ENCODE results near the gene PBX1. TPM values are rescaled to one million over a fixed set of nuclear protein-coding genes. Genes with fewer than 3 reads are reported as not detected.

The PBX1 gene
- total and polyA plus RNA-seq, 2 of the 4 experiments (the other 2 are of a cell fraction) = 13.9 to 17.9 TPM

- Histone ChIP-seq H3K9me3 (ENCODE audit: control insufficient read depth, insufficient read depth, low read length) (no peaks in the 10 kb centered on the region), H4K20me1 (ENCODE audit: insufficient read depth, low read length) (no peaks in the 10 kb centered on the region), H3K18ac (ENCODE audit: low read depth, low read length) (no peak overlapping the region), H2BK120ac (ENCODE audit: low read depth, low read length) (peak overlapping the region; percentile 54), H3K27me3 (ENCODE audit: control insufficient read depth, insufficient read depth, low read length) (no peaks in the 10 kb centered on the region), H3K4me1 (ENCODE audit: control insufficient read depth, insufficient read depth, low read length) (peaks cover 30% of the 10 kb centered on the region), H3K14ac (replicated peaks; ENCODE audit: low read depth, low read length) (no peak overlapping the region), H3K9ac (ENCODE audit: low read depth, low read length) (no peak overlapping the region), H3K56ac (ENCODE audit: extremely low read depth, insufficient read depth, low read length) (no peak overlapping the region), H3K27ac (ENCODE audit: insufficient read depth, low read length) (no peak overlapping the region), H3K23ac (ENCODE audit: low read depth, low read length) (no peak overlapping the region), H2BK20ac (ENCODE audit: low read depth, low read length) (peak overlapping the region; percentile 30; the same call in 1 of the 2 replicates), H3K4me2 (ENCODE audit: low read depth, low read length) (no peak overlapping the region), H3K9me1 (ENCODE audit: insufficient read depth, low read length) (peaks cover 16% of the 10 kb centered on the region), H3K79me1 (ENCODE audit: low read depth in 1 of 2, low read length in 2 of 2) (peaks cover 5 to 10% of the 10 kb centered on the region in 2 experiments; a peak in 3 of 4 replicates), H2AK5ac (ENCODE audit: low read depth, low read length) (peak overlapping the region; percentile 35; the same call in 1 of the 2 replicates), H4K5ac (ENCODE audit: low read depth, low read length) (no peak overlapping the region; the same call in 1 of the 2 replicates), H2AFZ (replicated peaks; ENCODE audit: low read length, poor library complexity) (no peak overlapping the region), H4K8ac (ENCODE audit: low read depth in 2 of 2, low read length in 2 of 2) (no peak overlapping the region; a peak in 1 of 4 replicates), H2BK15ac (ENCODE audit: low read depth, low read length) (peak overlapping the region; percentile 42; the same call in 2 of the 3 replicates), H3K4ac (ENCODE audit: low read depth, low read length) (peak overlapping the region; percentile 33), H3K4me3 (ENCODE audit: insufficient read depth, low read depth, low read length) (no peak overlapping the region), H2BK5ac (ENCODE audit: low read depth, low read length, poor library complexity, severe bottlenecking) (no peak overlapping the region), H3K36me3 (ENCODE audit: control insufficient read depth, insufficient read depth, low read length) (no peaks in the 10 kb centered on the region), H2AK9ac (replicated peaks; ENCODE audit: low read depth, low read length, poor library complexity) (no peak overlapping the region), H4K91ac (ENCODE audit: insufficient read depth, low read depth, low read length) (peak overlapping the region; percentile 63; the same call in 1 of the 2 replicates)
- ATAC-seq (ENCODE audit: low read depth) (no peak), DNase-seq (no peak)
- ChIA-PET CTCF (no interaction called here), POLR2A (ENCODE audit: unreplicated experiment) (no interaction called here)
- dilution Hi-C loops (cut with HindIII; ENCODE audit: low sequenced_read_pairs, unreplicated experiment) (no loop called here), in situ Hi-C loops (cut with MboI; ENCODE audit: low sequenced_read_pairs) (no loop called here), intact Hi-C loops (cut with micrococcal nuclease) (no loop called here)
- TF ChIP-seq RCOR1 (IDR thresholded peaks at IDR 0.05; ENCODE audit: insufficient replicate concordance, low read length) (no peak), USF2 (IDR thresholded peaks at IDR 0.05; ENCODE audit: low read depth, low read length) (no peak), MXI1 (IDR thresholded peaks at IDR 0.05; ENCODE audit: borderline replicate concordance, low read depth, low read length) (no peak), BHLHE40 (IDR thresholded peaks at IDR 0.05; ENCODE audit: low read depth, low read length) (no peak), RFX5 (IDR thresholded peaks at IDR 0.05; ENCODE audit: low read depth, low read length) (no peak), MAFK (IDR thresholded peaks at IDR 0.05; ENCODE audit: low read depth, low read length) (no peak), NFE2L2 (IDR thresholded peaks at IDR 0.05; ENCODE audit: low read depth, low read length) (no peak), SMC3 (IDR thresholded peaks at IDR 0.05; ENCODE audit: low read depth, low read length) (no peak), MAZ (IDR thresholded peaks at IDR 0.05; ENCODE audit: borderline replicate concordance, low read depth, low read length) (no peak), FOS (IDR thresholded peaks at IDR 0.05; ENCODE audit: low read depth, low read length) (no peak), ELK1 (IDR thresholded peaks at IDR 0.05; ENCODE audit: borderline replicate concordance, low read depth, low read length) (no peak), POLR2A (IDR thresholded peaks at IDR 0.05; ENCODE audit: low read depth, low read length) (no peak), CEBPB (IDR thresholded peaks at IDR 0.05; ENCODE audit: low read depth, low read length) (no peak), CTCF (conservative IDR thresholded peaks at IDR 0.05; ENCODE audit: low read depth, low read length) (no peak), RAD21 (IDR thresholded peaks at IDR 0.05; ENCODE audit: low read length) (no peak), CHD1 (IDR thresholded peaks at IDR 0.05; ENCODE audit: low read depth, low read length) (no peak)
- no CpG with 5 or more reads among the region's 9 CpGs for WGBS, 2 experiments (ENCODE audit: extremely low coverage in 2 of 2, insufficient read length in 1 of 2)
- no TSS peak for BruUV-seq (replicated peaks)
These were observed 164.4 kb downstream of the PBX1 start for GRCh38 chr1:164723296-164723798.
